ENCODE data around the gene LTBR.

DNA sequence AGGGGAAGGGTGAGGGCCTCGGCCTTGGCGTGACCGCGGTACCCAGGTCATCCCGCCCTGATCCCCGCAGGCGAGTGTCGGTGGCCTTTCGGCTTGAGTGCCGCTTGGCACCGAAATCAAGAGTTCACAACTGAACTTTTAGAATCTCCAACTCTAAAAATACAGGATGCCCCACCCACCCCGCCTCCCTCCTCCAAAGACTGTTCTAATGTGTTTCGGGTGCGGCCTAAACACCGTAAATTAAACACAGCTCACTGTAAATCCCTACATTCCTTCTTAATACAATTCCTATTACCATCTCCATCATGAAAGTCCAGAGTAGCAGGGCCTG lies 20.0 kb upstream of the LTBR start:
- TF ChIP-seq, protein P1, sequence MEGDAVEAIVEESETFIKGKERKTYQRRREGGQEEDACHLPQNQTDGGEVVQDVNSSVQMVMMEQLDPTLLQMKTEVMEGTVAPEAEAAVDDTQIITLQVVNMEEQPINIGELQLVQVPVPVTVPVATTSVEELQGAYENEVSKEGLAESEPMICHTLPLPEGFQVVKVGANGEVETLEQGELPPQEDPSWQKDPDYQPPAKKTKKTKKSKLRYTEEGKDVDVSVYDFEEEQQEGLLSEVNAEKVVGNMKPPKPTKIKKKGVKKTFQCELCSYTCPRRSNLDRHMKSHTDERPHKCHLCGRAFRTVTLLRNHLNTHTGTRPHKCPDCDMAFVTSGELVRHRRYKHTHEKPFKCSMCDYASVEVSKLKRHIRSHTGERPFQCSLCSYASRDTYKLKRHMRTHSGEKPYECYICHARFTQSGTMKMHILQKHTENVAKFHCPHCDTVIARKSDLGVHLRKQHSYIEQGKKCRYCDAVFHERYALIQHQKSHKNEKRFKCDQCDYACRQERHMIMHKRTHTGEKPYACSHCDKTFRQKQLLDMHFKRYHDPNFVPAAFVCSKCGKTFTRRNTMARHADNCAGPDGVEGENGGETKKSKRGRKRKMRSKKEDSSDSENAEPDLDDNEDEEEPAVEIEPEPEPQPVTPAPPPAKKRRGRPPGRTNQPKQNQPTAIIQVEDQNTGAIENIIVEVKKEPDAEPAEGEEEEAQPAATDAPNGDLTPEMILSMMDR (IDR thresholded peaks at IDR 0.05): no peak
- TF ChIP-seq POLR2A (IDR thresholded peaks at IDR 0.05): peak in 1 of 2 donors; percentile 27

Data from uterus (tissue), 2 donors.